GM18907 (cell line): Measurements from ENCODE around the gene ABTB2.
"Not testable (repeated sequence)": the region's sequence is repeated elsewhere in the genome, so short reads cannot be mapped to it uniquely, and the experiment has no call there.

Experiments
- ATAC-seq: cut with Tn5 transposase; IDR thresholded peaks from one replicate; pipeline ENCODE4 v1.9.1; 2021; ENCODE audit warnings: mild to moderate bottlenecking, moderate library complexity; ENCODE audit not compliant: unreplicated experiment

The ABTB2 gene

DNA sequence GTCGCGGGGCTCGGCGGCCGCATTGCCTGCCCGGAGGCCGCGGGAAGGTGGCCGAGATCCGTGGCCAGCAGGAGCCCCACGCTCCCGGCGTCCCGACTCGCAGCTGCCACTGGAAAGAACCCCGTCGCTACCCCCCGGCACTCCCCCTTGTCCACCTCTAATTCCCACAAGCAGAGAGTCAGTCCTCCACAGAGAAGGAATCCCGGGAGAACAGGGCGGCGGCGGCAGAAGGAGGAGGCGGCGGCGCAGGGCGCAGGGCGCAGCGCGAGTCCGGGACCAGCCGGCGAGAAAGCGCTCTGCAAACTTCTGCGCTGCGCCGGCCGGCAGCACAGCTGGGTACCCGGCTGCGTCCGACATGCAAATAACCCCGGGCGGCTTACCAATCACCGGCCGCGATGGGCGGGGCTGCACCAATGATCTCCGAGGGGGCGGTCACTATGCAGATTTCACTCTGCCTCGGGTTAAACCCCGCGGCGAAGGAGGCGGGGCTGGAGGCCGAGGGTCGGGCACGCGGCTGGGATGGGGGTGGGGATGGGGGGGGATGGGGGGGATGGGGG, at the start of gene ABTB2:
Gene ABTB2 (minus strand): TSS at position 310 of the 557 bp plus-strand sequence.
- peak; percentile 82 for ATAC-seq

DNA sequence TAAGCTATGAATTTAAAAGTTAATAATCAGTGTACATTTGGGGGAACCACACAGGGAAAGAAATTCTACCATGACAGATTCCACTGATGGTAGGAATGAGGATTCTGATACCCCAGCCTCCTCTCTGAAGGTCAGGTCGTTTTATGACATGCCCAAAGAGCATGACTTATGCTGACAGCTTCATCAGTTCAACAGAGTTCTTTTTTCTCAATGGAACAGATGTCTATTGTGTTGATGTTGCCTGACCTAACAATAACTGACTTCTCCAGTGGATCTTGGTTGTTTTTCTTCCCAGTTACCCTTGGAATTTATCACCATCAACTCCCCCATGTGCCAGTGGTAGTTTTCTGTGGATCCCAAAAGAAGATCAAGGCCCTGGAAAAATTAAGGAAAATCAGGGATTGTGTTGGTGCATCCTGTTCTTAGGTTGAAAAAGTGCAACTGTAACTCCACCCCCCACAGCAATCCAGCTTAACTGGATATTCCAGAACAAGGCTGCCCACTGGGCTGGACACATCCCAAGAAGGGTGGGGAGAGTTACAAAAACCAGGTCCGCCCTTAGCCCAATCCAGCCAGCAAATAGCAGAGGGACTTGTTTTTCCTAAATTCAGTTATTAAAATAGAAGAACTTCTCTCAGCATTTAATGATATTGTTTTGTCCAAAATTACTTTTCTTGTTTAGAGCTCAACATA, 49.5 kb upstream of the ABTB2 start:
- no peak for ATAC-seq

DNA sequence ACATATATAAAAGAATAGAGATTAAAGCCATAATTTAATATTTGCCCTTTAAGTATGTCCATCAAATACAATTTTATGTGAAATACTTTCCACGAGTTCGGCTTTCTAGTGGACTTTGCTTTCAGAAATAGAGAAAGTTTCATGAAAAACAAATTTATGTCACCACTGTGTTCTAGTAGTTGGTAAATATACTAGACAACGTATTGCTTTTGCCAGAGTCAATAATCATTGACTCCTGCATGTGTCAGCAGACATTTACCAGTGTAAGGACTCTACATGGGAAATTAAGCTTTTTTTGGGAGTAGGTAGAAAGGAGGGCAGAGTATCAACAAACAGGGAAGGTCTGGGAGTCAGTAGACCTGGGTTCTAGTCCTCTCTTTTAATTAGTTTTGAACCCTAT, 48.6 kb upstream of the ABTB2 start:
- no peak for ATAC-seq

DNA sequence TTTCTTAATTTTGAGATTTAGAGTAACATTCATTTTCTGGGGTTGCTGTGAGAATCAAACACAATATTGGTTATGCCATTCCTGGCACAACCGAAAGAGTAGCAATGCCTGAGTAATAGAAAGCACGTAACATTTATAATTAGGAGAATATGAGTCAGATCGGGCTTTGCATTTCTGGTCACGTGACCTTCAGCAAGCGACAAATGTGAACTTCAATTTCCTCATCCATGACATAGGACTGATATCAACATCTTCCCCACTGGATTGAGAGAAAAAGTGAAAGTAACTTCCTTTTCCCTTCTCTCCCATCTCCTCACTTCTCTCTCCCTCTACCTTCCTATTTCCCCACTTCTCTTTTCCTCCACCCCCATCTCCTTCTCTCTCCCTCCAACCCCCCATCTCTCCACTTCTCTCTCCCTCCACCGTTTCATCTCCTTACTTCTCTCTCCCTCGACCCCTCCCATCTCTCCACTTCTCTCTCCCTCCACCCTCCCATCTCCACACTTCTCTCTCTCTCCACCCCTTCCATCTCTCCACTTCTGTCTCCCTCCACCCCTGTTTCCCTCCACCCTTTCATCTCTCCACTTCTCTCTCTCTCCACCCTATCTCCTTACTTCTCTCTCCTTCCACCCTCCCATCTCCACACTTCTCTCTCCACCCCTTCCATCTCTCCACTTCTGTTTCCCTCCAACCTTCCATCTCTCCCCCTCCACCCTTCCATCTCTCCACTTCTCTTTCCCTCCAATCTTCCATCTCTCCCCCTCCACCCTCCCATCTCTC, 47.5 kb upstream of the ABTB2 start:
- ATAC-seq = no peak

DNA sequence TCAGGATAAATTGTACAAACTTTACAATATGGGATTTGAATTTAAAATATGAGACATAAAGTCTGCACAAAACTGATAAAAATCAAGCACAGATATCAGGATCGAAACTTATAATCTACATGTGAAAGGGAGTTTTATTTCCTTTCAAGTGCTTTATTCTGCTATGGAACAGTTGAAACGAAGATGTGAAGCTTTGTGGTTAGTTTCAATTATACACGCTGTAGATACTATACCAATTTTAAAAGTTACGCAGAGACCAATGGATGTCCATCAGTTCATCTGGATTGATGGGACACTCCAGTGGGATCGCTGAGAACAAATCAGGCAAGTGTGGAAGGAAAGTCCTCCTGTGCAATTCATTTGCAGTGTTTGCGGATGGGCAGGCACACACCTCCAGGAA, 46.5 kb upstream of the ABTB2 start:
- no peak for ATAC-seq

DNA sequence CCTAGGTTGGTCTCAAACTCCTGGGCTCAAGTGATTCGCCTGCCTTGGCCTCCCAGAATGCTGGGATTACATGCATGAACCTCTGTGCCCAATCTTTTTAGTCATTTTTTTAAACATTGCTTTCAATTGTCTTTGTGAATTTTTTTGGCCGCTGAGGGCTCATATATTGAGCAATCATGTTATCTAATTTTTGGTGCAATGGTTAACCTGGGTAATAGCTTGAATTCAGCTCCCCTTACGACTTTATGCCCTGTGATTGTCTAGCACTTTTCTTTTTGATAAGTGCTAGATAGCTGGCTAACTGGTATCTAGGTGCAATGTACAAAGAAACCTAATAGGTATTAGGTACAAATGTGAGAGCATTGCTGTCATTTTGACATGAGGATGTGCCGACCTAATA, 45.6 kb upstream of the ABTB2 start:
- no peak for ATAC-seq

DNA sequence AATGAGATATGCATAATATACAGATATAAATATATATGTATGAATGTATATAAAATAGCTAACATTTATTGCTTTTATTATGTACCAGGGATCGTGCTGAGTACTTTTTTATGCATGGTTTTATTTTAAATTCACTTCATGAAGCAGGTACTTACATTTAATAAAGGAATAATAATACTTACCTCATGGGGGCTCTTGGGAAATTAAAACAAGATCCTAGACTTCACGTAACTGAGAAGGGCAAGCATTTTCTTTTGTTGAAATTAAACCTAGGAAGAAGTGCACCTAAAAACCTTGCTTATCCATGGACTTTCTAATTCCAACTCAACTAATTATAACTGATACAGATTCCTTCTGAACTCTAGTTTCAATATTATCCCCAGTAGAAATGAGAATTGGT, 40.0 kb upstream of the ABTB2 start:
- ATAC-seq = no peak

DNA sequence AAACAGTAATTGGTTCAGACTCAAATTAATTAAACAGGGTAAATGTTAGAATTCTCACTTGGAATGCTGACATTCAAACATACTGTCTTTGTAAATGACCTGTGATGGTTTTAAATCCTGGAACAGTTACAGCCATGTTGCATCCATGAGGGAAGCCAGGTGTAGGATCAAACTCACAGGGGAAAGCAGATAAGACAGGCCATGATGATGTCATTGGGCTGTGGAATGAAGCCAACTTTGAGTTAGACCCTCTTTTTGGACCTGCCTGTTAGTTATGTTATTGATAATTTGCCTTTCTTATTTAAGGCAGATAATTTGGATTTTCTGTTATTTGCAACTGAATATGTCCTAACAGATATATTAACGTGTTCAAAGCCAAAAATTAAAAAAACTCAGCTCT, 39.3 kb upstream of the ABTB2 start:
- ATAC-seq = no peak

DNA sequence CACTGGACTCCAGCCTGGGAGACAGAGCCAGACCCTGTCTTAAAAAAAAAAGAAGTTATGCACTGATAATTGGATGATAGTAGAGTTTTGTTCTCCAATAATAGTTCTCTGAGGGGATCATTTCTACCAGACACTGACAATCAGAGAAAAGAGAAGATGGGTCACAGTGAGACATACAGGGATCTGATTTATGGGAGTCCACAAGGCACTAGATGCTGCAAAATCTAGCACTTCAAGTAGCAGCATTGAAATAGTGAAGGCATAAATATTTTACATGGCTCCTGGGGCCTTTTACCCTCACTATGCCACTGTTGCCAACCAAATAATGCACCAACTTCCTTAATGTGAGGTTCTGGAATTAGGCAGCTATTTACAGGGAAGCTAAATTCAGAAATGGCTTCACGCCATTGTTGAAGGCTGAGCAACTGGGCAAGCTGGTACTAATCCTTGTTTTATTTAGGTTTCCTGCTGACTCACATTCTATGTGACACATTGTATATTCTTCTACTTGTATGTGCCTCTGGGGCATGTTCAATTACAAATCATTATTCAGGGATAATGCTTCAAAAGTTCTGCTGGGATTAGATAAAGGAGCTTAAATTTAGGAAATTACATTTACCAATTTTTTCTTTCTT, 38.2 kb upstream of the ABTB2 start:
- no peak for ATAC-seq

DNA sequence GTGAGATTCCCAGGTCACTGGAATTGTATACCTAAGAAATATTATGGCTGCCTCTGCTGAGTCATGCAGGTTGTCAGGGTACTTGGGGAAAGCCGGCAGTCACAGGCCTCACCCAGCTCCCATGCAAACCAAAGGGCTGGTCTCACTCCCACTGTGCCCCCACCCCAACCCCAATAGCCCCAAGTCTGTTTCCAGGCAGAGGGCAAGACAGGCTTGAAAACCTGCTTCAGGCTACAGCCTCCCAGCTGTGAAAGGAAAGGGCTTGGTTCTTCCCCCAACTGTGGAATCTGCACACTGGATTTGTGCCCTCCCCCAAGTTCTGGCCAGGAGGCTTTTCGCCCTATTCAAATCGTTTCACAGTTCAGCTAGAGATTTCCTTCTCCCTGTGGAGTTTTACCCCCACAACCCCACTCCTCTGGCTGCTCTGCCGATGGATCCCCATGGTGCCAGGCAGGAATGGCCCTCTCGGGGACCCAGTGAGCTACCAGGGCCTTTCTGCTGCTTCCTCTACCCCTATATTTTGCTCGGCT, 37.0 kb upstream of the ABTB2 start:
- ATAC-seq = no peak

DNA sequence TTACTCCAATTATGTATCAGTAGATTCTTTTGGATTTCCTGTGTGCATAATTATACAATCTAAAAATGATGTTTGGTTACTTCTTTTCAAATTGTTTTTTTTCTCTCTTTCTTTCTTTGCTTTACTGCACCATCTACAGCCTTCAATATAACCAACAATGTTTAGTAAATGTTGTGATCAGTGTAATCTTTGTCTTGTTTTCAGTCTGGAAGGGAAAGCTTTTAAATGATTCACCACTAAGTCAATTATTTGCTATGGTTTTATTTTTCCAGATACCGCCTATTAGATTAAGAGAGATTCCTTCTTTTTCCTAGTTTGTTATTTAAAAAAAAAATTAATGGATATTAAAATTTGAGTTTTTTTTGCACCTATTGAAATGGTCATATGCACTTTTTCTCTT, 29.8 kb upstream of the ABTB2 start:
- no peak for ATAC-seq

DNA sequence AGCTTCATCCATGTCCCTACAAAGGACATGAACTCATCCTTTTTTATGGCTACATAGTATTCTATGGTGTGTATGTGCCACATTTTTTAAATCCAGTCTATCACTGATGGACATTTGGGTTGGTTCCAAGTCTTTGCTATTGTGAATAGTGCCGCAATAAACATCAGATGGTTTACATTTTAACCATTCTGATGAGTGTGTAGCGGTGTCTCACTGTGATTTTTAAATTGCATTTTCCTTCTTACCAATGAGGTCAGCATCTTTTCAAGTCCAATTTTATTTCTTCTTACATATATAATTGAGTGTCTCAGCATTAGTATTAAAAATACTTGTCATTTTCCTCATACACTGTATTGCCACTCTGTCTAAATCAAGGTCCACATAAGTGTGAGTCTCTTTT, 28.5 kb upstream of the ABTB2 start:
- not testable (repeated sequence) for ATAC-seq

DNA sequence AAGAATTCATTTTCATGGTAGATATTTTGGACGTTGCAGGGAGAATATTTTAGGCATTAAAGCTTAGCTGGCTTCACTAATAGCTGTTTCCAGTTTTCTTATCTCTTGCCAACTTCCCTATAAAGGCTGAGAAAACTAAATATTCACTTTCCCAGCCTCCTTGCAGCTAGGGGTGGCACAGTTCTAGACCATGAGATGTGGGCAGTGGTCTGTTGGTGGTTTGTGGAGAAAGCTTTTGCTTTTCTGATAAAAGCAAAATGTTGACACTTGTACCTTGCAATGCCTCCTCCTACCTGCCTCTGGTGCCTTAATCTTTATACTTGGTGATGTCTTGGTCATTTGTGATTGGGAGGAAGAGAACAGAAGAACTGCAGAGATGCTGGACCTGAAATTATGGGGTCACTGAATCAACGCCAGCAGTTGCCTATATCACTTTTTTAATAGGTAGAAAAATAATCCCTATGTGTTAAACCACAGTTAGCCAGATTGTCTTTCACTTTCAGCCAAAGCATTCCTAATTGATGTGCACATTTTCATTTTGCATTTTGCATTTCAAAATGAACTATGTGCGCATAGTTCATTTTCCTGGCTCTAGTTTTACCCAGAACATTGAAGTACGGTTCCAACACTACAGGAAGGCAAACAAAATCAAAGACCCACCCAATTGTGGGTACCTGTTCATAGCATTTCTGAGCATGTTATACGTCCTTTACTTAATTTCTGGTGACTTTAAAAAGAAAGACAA, 24.9 kb upstream of the ABTB2 start:
- ATAC-seq = no peak

DNA sequence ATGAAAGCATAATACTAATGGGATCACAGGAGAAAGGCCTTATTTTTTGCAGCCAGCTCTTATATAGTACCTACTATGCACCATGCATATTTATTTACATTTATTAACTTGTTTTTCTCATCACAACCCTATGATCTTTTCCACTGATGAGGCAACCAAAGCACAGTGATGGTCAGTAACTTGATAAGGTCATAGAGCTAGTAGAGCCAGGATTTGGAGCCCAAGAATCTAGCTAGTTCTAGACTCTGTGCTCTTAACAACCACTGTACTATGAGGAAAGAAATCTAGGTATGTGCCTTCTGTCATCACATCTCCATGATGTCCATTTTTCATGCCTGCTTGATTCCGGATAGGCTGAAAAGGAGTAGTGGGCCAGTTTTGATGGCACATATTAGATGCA, 24.0 kb upstream of the ABTB2 start:
- no peak for ATAC-seq

DNA sequence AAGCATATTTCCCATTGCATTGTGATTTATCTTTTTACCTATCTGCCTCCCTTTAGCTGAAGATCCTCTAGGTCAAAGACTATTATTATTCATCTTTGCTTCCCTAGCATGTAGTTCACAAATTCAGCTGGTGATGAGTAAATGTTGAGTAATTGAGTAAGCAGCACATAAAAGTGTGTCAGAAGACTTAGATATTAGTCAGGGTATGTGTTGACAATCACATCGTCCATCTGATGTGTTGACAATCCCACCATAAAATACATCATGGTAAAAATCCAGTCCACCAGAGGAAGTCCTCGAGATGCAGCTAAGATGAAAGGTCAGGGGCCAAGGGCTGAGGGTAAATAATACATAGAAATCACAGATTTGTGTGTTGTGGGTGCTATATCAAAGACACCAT, 22.9 kb upstream of the ABTB2 start:
- ATAC-seq = no peak

DNA sequence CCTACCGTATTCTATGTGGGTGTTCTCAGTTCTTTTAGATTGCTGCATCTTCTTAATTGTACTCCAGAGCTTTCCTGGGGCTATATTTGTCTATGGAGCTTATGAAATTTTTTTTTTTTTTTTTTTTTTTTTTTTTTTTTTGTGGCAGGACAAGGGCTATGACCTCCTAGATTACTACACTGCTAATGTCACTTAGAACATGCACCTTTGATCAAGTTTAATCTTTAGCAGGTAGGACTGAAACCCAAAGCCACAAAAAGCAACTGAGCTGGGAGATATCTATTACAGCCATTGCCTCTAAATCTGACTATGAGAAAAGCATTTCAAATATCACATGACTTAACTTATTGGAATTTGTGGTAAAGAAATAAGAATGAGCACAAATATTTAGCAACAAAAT, 21.7 kb upstream of the ABTB2 start:
- no peak for ATAC-seq

DNA sequence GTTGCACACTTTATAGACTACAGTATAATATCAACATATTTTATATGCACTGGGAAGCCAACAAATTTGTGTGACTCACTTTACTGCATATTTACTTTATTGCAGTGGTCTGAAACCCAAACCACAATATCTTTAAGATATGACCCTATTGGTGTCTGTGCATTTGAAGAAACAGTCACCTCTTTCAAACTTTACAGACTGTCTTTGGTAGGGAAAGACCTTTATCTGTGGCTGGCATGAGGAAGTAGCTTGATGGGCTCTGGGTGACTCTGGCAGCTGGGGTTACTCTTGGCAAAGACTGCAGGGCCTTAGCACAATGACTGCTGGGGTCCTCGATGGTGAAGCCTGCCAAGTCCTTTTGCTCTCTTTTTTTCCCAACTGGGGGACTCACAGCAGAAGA, 21.3 kb upstream of the ABTB2 start:
- no peak for ATAC-seq

DNA sequence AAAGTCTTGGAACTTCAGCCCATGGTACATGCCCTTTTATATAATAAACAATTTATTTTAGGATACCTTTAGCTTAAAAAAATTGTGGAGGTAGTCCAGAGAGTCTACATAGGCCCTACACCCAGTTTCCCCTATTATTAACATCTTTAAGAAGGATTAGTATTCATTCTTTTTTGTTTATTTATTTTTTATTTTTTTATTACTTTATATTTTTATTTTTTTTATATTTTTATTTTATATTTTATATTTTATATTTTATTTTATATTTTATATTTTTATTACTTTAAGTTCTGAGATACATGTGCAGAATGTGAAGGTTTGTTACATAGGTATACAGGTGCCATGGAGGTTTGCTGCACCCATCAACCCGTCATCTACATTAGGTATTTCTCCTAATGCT, 15.9 kb upstream of the ABTB2 start:
- ATAC-seq = no peak

DNA sequence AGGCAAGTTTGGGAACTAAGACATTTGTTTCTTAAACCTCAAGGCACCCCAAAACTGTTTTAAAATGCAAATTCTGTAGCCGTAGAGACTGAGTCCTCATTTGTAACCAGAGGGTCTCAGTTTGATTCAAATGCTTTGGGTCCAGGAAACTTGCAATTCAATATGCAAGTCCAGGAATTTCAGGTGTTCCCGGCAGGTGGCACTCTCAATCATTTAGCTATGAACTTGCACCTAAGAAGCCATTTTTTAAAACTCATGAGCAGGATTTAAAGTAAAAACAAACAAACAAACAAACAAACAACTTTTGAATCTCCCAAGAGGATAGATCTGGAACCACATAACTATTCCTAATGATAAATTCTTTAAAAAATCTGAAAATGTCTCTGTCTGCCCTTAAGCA, 8.7 kb upstream of the ABTB2 start:
- ATAC-seq = no peak

DNA sequence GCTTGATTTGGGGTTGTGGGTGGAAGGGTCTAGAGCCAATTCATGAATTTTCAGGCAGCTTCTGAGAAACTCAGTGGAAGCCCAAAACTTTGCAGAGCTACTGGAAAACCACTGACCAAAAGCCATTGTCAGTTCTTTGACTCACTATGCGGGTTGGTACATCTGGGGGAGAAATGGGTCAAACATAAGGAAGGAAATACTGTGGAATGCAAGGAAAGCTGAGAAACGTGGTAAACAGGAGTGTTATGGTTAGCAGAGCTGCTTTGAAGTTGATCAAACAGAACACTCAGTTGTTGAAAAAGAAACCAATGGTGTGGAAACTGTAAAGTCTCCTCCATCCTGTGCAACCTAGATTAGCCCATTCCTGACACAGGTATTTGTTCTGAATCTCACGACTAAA, 6.3 kb upstream of the ABTB2 start:
- ATAC-seq = no peak
